ENCODE results near the gene TNFAIP3. TPM values are rescaled to one million over a fixed set of nuclear protein-coding genes. Genes with fewer than 3 reads are reported as not detected.
"Not testable (repeated sequence)": the region's sequence is repeated elsewhere in the genome, so short reads cannot be mapped to it uniquely, and the experiment has no call there.

TNFAIP3 gene
- total RNA-seq, 3 donors from 2014 or later: 49.3 to 65.2 (median 55.8) TPM

DNA sequence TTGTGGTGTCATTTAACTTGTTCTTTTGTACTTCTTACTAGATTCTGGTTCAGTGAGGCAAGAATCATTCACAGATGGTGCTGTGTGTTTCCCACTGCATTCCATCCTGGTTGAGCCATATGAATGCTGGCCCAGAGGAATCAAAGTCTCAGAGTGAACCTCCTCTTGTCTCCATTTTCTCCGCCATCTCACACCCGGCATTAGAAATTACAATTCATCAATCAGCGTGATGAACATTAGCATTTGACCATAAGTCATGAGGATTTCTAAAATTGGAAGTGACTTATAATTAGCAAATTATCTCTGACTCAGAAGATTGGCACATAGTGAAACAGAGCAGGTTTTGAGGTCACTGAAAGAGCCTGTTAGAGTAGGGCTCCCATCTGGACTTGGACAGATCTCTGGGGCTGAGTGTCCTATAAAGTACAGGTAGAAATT is 25.2 kb downstream of the TNFAIP3 start:
- no peak for DNase-seq
- intact Hi-C loops (cut with DNase I, micrococcal nuclease): no loop called here
- no peaks in the 10 kb centered on the region for H3K36me3 ChIP-seq (ENCODE audit: low read depth)
- no peaks in the 10 kb centered on the region for H3K9me3 ChIP-seq
- no peak for ATAC-seq
- TF ChIP-seq, protein P1, sequence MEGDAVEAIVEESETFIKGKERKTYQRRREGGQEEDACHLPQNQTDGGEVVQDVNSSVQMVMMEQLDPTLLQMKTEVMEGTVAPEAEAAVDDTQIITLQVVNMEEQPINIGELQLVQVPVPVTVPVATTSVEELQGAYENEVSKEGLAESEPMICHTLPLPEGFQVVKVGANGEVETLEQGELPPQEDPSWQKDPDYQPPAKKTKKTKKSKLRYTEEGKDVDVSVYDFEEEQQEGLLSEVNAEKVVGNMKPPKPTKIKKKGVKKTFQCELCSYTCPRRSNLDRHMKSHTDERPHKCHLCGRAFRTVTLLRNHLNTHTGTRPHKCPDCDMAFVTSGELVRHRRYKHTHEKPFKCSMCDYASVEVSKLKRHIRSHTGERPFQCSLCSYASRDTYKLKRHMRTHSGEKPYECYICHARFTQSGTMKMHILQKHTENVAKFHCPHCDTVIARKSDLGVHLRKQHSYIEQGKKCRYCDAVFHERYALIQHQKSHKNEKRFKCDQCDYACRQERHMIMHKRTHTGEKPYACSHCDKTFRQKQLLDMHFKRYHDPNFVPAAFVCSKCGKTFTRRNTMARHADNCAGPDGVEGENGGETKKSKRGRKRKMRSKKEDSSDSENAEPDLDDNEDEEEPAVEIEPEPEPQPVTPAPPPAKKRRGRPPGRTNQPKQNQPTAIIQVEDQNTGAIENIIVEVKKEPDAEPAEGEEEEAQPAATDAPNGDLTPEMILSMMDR (IDR thresholded peaks at IDR 0.05): no peak
- H3K4me1 ChIP-seq (ENCODE audit: low read depth): no peaks in the 10 kb centered on the region
- H3K4me3 ChIP-seq: no peak overlapping the region

DNA sequence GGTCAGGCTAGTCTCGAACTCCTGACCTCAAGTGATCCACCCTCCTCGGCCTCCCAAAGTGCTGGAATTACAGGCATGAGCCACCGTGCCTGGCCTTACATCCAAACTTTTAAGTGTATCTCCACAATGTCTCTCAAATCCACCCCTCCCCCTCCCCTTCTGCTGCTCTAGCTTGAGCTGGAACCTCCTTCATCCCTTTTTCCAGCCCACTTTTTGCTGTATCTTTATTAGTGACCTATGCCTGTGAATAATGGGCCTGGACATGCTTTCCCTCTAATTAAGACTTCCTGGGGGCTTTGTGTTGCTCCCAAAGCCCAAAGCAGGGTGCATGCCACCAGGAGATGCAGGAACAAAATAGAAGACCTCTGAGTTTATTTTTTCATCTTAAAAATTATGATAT is 26.1 kb downstream of the TNFAIP3 start:
- H3K36me3 ChIP-seq (ENCODE audit: low read depth): no peaks in the 10 kb centered on the region
- ATAC-seq (no peak), DNase-seq (no peak)
- TF ChIP-seq, protein P1 (IDR thresholded peaks at IDR 0.05): no peak
- H3K9me3 ChIP-seq: no peaks in the 10 kb centered on the region
- no peaks in the 10 kb centered on the region for H3K4me1 ChIP-seq (ENCODE audit: low read depth)
- H3K4me3 ChIP-seq: no peak overlapping the region
- intact Hi-C loops (cut with DNase I, micrococcal nuclease): no loop called here

DNA sequence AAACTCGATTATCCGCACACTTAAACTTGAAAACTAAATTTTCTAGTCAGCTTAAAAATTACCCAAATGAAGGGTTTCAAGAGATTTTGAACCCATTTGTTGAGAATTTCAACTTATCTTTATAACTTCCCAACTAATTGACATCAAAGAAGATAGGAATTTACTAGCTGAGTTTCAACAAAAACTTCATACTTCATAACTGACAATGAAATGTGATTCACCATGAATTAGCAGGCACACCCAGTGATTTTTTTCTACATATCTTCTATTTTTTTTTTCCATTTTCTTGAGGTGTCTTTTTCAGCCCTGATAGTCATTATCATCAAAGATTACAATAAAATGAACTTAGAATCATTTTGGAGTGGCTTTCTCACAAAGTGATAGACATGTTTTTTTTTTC is 26.7 kb downstream of the TNFAIP3 start:
- intact Hi-C loops (cut with DNase I, micrococcal nuclease): no loop called here
- H3K36me3 ChIP-seq (ENCODE audit: low read depth): no peaks in the 10 kb centered on the region
- TF ChIP-seq, protein P1 (IDR thresholded peaks at IDR 0.05): no peak
- no peak overlapping the region for H3K4me3 ChIP-seq
- DNase-seq: no peak
- no peak for ATAC-seq
- no peaks in the 10 kb centered on the region for H3K9me3 ChIP-seq
- no peaks in the 10 kb centered on the region for H3K4me1 ChIP-seq (ENCODE audit: low read depth)

DNA sequence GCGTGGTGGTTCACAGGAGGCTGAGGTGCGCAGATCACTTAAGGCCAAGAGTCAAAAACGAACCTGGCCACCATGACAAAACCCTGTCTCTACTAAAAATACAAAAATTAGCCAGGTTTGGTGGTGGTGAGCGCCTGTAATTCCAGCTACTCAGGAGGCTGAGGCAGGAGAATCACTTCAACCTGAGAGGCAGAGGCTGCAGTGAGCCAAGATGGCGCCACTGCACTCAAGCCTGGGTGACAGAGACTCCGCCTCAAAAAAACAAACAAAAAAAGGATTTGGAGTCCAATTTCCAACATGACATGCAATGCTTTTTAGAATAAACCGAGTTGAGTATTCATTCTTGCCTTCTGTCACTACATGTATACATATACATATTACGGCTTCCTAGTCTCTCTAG is 27.3 kb downstream of the TNFAIP3 start:
- H3K4me3 ChIP-seq; H3K4me1 ChIP-seq (ENCODE audit: low read depth); ATAC-seq; H3K9me3 ChIP-seq; DNase-seq; intact Hi-C loops (cut with DNase I, micrococcal nuclease); H3K36me3 ChIP-seq (ENCODE audit: low read depth): not testable (repeated sequence)

DNA sequence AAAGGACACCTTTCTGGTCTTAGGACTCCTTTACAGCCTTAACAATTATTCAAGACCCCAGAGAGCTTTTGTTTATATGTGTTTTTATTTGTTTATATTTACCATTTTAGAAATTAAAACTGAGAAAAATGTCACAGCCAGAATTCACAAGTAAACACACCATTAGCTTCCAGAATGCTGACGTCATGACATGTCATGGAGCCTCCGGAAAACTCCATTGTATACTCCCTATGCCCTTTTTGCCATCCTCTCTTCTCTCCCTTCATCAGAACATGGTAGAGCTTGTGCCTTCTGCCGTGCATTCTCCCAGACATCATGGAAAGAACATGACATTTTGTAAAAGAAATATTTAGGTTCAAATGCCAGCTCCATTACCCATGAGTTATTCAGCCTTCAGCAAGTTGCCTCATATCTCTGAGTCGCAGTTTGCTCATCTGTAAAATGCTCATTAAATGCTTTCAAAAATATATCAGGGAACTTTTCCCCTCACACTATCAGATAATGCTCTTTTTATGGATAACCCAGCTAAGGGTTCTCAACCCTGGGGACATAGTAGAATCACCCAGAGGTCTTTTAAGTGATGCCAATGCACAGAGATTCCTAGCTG is 27.8 kb downstream of the TNFAIP3 start:
- H3K4me1 ChIP-seq (ENCODE audit: low read depth): no peaks in the 10 kb centered on the region
- ATAC-seq: no peak
- H3K4me3 ChIP-seq: no peak overlapping the region
- no peak for DNase-seq
- intact Hi-C loops (cut with DNase I, micrococcal nuclease): no loop called here
- TF ChIP-seq, protein P1 (IDR thresholded peaks at IDR 0.05): no peak
- no peaks in the 10 kb centered on the region for H3K36me3 ChIP-seq (ENCODE audit: low read depth)
- H3K9me3 ChIP-seq: no peaks in the 10 kb centered on the region

DNA sequence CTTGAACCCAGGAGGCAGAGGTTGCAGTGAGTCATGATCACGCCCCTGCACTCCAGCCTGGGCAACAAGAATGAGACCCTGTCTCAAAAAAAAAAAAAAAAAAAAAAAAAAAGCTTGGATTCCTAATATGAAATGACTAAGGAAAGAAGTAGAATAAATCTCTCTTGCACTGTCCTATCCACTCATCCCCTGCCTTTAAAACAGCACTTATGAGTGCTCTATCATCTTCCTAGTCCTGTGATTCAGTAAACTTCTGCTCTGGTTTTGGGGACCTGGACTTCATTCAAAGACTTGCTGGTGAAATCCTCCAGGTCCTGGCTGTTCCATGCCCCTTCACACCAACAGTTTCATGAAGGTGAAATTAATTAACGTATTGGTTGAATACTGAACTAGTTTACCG is 29.6 kb downstream of the TNFAIP3 start:
- no peak for DNase-seq
- H3K9me3 ChIP-seq: no peaks in the 10 kb centered on the region
- TF ChIP-seq, protein P1 (IDR thresholded peaks at IDR 0.05): no peak
- no peak for ATAC-seq
- intact Hi-C loops (cut with DNase I, micrococcal nuclease): no loop called here
- H3K36me3 ChIP-seq (ENCODE audit: low read depth): no peaks in the 10 kb centered on the region
- H3K4me3 ChIP-seq: no peak overlapping the region
- H3K4me1 ChIP-seq (ENCODE audit: low read depth): no peaks in the 10 kb centered on the region

Measured in mucosa of descending colon (tissue), 3 donors.